Right atrium auricular region (tissue), 2 donors: ENCODE measurements around the gene TREM1. TPM values are rescaled to one million over a fixed set of nuclear protein-coding genes. Genes with fewer than 3 reads are reported as not detected.

Experiments
- DNase-seq: peaks from one replicate; pipeline ENCODE4 v3.0.0-alpha.2; 2019; ENCODE audit warnings: low spot score
- H3K27ac ChIP-seq, 2 donors: fragments of 200-600 bp; sonication (generic); 1 replicate in 1 of 2; 2 replicates in 1 of 2; pipeline ENCODE4 v1.5.1; 2016 to 2019
- H3K27me3 ChIP-seq, 2 donors: fragments of 200-600 bp; sonication (generic); one replicate each; pipeline versions ENCODE4 v1.5.1 to v1.6.0; 2017 to 2019
- H3K36me3 ChIP-seq: fragments of 200-600 bp; sonication (generic); one replicate; pipeline ENCODE4 v1.5.1; 2016
- H3K4me1 ChIP-seq, 2 donors: fragments of 200-600 bp; sonication (generic); one replicate each; pipeline versions ENCODE4 v1.5.1 to v1.6.0; 2017 to 2019
- H3K4me3 ChIP-seq, 2 donors: fragments of 200-600 bp; sonication (generic); 1 replicate in 1 of 2; 2 replicates in 1 of 2; pipeline ENCODE4 v1.5.1; 2017 to 2019; ENCODE audit warnings: mild to moderate bottlenecking in 1 of 2, moderate library complexity in 1 of 2
- H3K9me3 ChIP-seq, 2 donors: fragments of 200-600 bp; sonication (generic); one replicate each; pipeline ENCODE4 v1.5.1; 2019
- total RNA-seq, 2 donors: library from RNA; depleted of rRNA; stranded (reverse); fragments of >200 nt; gene quantifications; one replicate each; pipeline ENCODE4 v1.1.0, GENCODE V29; 2016
- TF ChIP-seq, protein P1 (sequence below), 2 donors: fragments of 200-600 bp; sonication (generic); IDR thresholded peaks; one replicate each; pipeline ENCODE4 v1.5.1; 2019; ENCODE audit warnings: antibody characterized with exemption in 2 of 2

TREM1 gene
- total RNA-seq, 2 donors from 2014 or later: 2.9 TPM; not detected in 1

DNA sequence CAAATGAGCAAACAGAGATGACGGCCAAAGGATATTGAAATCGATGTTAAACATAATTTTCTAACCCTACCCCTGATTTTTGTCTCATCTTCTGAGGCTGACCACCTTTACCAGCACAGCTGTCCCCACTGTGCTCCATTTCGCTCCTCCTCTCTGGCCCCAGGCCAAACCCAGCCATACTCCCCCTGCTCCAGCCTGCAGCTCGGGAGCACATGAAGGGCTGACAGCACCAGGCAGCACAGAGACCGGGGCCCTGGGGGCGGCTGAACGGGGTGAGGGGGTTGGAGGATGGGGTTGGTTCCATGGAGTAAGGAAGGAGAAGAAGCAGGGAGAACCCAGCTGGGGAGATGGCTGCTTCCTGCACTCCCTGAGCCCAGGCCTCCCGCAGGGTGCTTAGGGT, 45.8 kb upstream of the TREM1 start:
- Histone ChIP-seq H3K27ac (no peak overlapping the region), H3K9me3 (no peaks in the 10 kb centered on the region), H3K27me3 (no peaks in the 10 kb centered on the region), H3K4me1 (no peaks in the 10 kb centered on the region), H3K4me3 (no peak overlapping the region), H3K36me3 (no peaks in the 10 kb centered on the region)
- TF ChIP-seq, protein P1, sequence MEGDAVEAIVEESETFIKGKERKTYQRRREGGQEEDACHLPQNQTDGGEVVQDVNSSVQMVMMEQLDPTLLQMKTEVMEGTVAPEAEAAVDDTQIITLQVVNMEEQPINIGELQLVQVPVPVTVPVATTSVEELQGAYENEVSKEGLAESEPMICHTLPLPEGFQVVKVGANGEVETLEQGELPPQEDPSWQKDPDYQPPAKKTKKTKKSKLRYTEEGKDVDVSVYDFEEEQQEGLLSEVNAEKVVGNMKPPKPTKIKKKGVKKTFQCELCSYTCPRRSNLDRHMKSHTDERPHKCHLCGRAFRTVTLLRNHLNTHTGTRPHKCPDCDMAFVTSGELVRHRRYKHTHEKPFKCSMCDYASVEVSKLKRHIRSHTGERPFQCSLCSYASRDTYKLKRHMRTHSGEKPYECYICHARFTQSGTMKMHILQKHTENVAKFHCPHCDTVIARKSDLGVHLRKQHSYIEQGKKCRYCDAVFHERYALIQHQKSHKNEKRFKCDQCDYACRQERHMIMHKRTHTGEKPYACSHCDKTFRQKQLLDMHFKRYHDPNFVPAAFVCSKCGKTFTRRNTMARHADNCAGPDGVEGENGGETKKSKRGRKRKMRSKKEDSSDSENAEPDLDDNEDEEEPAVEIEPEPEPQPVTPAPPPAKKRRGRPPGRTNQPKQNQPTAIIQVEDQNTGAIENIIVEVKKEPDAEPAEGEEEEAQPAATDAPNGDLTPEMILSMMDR (IDR thresholded peaks at IDR 0.05): no peak
- DNase-seq: no peak

DNA sequence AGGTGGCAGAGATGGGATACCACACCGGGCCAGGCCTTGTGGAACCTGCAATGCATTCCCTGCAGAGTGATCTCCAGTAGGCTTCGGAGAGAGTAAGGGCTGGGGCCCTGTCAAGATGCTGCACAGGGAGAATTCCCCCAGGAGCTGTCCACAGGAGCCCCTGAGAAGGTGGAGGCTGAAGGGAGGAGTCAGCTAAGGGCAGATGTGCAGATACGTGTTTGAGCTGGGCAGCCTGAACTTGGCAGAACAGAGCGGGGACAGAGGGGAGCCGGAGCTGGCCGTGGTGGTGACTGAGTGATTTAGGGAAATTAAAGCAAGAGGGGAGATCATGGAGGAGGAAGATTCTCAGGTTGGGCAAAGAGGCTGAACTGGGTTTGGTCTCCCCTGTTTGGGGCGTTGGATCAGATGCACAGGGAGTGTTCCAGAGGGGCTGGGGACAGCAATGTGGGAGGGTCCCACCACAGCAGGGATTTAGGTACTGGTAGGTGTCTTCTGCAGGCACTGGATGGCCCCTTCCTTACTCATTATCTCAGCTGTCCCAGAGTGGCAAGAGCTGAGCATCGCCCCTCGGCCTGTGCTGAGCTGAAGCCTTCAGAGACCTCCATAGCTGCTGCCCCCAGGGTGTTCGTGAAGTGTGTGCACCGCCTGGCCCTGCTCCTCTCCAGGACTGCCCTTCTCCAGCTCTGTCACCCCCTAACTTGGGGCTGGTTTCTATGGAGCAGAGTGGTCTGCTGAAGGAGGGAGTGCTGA, 45.1 kb upstream of the TREM1 start:
- TF ChIP-seq, protein P1 (IDR thresholded peaks at IDR 0.05): no peak
- no peaks in the 10 kb centered on the region for H3K4me1 ChIP-seq
- no peak overlapping the region for H3K4me3 ChIP-seq
- H3K36me3 ChIP-seq: no peaks in the 10 kb centered on the region
- no peak overlapping the region for H3K27ac ChIP-seq
- no peaks in the 10 kb centered on the region for H3K27me3 ChIP-seq
- peak; percentile 43 for DNase-seq
- no peaks in the 10 kb centered on the region for H3K9me3 ChIP-seq

DNA sequence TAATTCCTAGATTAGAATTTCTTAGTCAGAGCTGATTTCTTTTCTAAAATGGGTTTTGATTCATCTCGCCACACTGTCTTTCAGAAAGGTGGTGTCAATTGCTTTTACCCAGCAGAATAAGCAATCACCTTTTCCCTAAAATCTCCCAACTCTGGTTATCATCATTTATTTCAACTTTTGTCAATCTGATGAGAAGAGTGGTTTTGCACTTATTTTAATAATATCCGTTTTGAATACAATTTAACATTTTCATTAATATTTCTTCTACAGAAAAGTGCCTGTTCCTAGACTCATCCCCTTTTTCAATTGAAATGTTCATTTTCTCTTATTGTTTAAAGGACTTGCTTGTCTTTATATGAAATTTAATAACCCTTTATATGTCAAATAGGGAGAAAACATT, 40.7 kb upstream of the TREM1 start:
- no peaks in the 10 kb centered on the region for H3K4me1 ChIP-seq
- TF ChIP-seq, protein P1 (IDR thresholded peaks at IDR 0.05): no peak
- H3K4me3 ChIP-seq: no peak overlapping the region
- H3K9me3 ChIP-seq: no peaks in the 10 kb centered on the region
- H3K27me3 ChIP-seq: peaks cover 0 to 6% of the 10 kb centered on the region in 2 donors
- H3K36me3 ChIP-seq: no peaks in the 10 kb centered on the region
- DNase-seq: no peak
- H3K27ac ChIP-seq: no peak overlapping the region

DNA sequence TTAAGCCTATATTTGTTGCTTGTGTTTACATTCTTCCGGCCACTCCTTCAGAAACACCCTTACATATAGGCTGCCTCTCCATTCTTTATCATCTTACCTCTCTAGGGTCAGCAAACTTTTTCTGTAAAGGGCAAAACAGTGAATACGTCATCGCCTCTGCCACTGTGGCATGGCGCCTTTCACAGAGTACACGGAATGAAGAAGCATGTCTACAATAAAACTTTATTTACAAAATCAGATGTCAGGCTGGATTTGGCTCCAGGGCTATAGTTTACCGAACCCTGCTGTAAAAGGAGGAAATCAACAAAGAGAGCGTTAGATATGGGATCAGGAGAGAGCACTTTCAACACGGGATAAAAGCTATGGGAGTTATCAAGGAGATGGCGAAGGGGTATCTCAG, 39.6 kb upstream of the TREM1 start:
- Histone ChIP-seq H3K27me3 (peaks cover 0 to 6% of the 10 kb centered on the region in 2 donors), H3K4me1 (no peaks in the 10 kb centered on the region), H3K36me3 (no peaks in the 10 kb centered on the region), H3K27ac (no peak overlapping the region), H3K9me3 (no peaks in the 10 kb centered on the region), H3K4me3 (no peak overlapping the region)
- TF ChIP-seq, protein P1 (IDR thresholded peaks at IDR 0.05): no peak
- DNase-seq: no peak

DNA sequence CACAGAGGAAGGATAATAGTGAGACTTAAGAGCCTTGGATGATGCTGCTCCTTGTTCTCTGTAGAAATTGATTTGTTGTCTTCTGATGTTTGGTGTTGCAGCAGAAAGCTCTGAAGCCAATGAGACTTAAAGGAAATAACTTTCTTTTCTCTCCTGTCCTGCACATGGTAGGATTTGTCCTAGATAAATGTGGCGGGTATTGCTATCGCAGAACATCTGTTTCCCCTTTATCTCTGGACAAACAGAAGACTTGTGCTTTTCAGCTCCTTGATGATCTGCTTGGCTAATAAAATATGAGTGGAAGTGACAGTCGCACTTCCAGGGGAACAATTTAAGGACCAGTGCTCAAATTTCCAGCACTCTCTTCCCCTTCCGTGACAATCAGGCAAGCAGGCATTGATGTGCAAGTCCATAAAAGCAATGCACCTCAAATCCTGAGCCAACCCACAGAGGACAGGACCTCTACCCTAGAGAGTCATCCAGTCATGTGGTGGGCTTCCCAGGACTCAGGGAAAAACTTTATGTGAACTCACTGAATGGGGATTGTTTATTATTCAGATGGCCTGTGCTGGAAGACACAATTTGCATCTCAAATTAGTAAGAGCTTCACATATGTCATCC, 39.1 kb upstream of the TREM1 start:
- Histone ChIP-seq H3K4me3 (no peak overlapping the region), H3K9me3 (no peaks in the 10 kb centered on the region), H3K27ac (no peak overlapping the region), H3K36me3 (no peaks in the 10 kb centered on the region), H3K4me1 (no peaks in the 10 kb centered on the region), H3K27me3 (peaks cover 0 to 6% of the 10 kb centered on the region in 2 donors)
- TF ChIP-seq, protein P1 (IDR thresholded peaks at IDR 0.05): no peak
- DNase-seq: no peak
